ENCODE results near the gene GDF2. TPM values are rescaled to one million over a fixed set of nuclear protein-coding genes. Genes with fewer than 3 reads are reported as not detected.

The GDF2 gene
- total RNA-seq, 1 experiment from 2014 or later = not detected

DNA sequence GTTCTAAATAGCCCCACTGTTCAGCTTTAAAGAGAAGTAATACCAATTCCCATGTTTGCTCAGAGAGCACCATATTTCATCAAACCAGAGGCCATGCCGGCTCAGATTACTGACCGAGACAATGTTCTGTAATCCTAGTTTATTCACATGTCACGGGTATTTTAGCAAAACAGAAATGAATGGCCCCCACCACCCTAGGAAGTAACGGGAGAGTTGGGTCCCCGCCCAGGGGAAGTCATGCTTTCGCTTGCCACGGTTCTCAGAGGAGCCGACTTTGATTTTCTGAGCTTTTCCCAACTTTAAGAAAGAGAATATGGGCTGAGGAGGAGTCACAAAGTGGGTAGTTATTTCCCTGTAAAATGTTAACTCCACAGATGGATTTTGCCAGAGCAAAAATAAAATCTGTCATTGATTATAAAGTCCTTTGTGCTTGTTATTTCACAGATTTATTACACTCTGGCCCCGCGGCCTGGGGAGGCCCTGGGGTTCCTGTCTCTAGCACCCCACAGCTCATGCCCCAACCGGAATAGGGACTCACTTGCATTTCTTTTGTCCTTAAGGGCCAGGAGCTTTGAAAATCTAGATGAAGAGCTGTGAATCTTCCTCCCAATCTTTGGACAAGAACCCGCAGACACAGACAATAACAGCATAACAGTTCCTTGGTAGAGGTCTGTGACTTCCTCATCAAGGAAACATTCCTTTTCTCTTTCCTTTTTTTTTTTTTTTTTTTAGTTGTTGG, 25.9 kb upstream of the GDF2 start:
- DNase-seq = no peak
- CTCF ChIA-PET = no interaction called here
- intact Hi-C loops (cut with micrococcal nuclease; ENCODE audit: unreplicated experiment) = no loop called here
- H3K36me3 ChIP-seq (ENCODE audit: control insufficient read depth, insufficient read depth, low read length) = no peaks in the 10 kb centered on the region
- BruUV-seq (replicated peaks) = no TSS peak
- POLR2A ChIA-PET = interaction anchor here (0.6 kb wide), 1 partner anchor 258 kb away, joined by 11 read pairs; no protein-coding TSS in a partner anchor
- Mint-ChIP-seq H3K9me3 (ENCODE audit: unreplicated experiment) (no peaks in the 10 kb centered on the region), H3K4me1 (ENCODE audit: low read depth, unreplicated experiment) (peaks cover 6% of the 10 kb centered on the region), H3K27me3 (ENCODE audit: insufficient read depth, unreplicated experiment) (peaks cover 51% of the 10 kb centered on the region), H3K27ac (ENCODE audit: unreplicated experiment) (no peak overlapping the region), H3K36me3 (ENCODE audit: insufficient read depth, unreplicated experiment) (no peaks in the 10 kb centered on the region), H3K4me3 (ENCODE audit: unreplicated experiment) (no peak overlapping the region)
- H3K9me3 ChIP-seq = no peaks in the 10 kb centered on the region
- H3K4me3 ChIP-seq (ENCODE audit: low read depth, low read length) = no peak overlapping the region
- peaks cover 2% of the 10 kb centered on the region for H3K27me3 ChIP-seq (replicated peaks; ENCODE audit: control insufficient read depth, insufficient read depth, low read length)
- TF ChIP-seq, protein P1, sequence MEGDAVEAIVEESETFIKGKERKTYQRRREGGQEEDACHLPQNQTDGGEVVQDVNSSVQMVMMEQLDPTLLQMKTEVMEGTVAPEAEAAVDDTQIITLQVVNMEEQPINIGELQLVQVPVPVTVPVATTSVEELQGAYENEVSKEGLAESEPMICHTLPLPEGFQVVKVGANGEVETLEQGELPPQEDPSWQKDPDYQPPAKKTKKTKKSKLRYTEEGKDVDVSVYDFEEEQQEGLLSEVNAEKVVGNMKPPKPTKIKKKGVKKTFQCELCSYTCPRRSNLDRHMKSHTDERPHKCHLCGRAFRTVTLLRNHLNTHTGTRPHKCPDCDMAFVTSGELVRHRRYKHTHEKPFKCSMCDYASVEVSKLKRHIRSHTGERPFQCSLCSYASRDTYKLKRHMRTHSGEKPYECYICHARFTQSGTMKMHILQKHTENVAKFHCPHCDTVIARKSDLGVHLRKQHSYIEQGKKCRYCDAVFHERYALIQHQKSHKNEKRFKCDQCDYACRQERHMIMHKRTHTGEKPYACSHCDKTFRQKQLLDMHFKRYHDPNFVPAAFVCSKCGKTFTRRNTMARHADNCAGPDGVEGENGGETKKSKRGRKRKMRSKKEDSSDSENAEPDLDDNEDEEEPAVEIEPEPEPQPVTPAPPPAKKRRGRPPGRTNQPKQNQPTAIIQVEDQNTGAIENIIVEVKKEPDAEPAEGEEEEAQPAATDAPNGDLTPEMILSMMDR (IDR thresholded peaks at IDR 0.05; ENCODE audit: insufficient read depth in 1 of 2, low read depth in 1 of 2, low read length in 1 of 2, severe bottlenecking in 1 of 2, unreplicated experiment in 1 of 2) = no peak
- peaks cover 12% of the 10 kb centered on the region; the same call in 1 of the 2 replicates for H3K4me1 ChIP-seq

DNA sequence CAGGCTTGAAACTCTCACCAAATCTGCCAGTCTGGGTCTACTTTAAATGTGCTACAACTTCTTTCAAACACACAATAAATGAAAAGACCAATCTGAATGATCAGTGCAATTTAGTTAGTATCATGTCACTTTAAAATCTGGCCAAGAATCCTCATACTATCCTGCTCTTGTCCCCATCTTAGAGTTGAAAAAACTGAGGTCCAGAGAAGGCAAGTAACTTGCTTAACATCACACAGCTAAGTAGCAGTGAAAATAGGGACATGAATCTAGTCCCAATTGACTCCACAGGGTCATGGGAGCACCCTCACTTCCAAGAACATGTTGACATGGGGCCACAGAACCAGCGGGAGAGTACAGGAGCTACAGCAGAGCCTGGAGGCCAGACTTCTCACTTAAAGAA, 25.3 kb upstream of the GDF2 start:
- H3K36me3 ChIP-seq (ENCODE audit: control insufficient read depth, insufficient read depth, low read length) = no peaks in the 10 kb centered on the region
- TF ChIP-seq, protein P1 (IDR thresholded peaks at IDR 0.05; ENCODE audit: insufficient read depth in 1 of 2, low read depth in 1 of 2, low read length in 1 of 2, severe bottlenecking in 1 of 2, unreplicated experiment in 1 of 2) = no peak
- Mint-ChIP-seq H3K27me3 (ENCODE audit: insufficient read depth, unreplicated experiment) (peaks cover 50% of the 10 kb centered on the region), H3K4me1 (ENCODE audit: low read depth, unreplicated experiment) (peaks cover 6% of the 10 kb centered on the region), H3K36me3 (ENCODE audit: insufficient read depth, unreplicated experiment) (no peaks in the 10 kb centered on the region), H3K27ac (ENCODE audit: unreplicated experiment) (no peak overlapping the region), H3K9me3 (ENCODE audit: unreplicated experiment) (no peaks in the 10 kb centered on the region), H3K4me3 (ENCODE audit: unreplicated experiment) (no peak overlapping the region)
- intact Hi-C loops (cut with micrococcal nuclease; ENCODE audit: unreplicated experiment) = no loop called here
- ChIA-PET POLR2A (no interaction called here), CTCF (interaction anchor here (1.1 to 1.8 kb wide), 3 partner anchors 15 to 272 kb away, joined by 3 to 8 read pairs (median 6); no protein-coding TSS in a partner anchor)
- peaks cover 2% of the 10 kb centered on the region for H3K27me3 ChIP-seq (replicated peaks; ENCODE audit: control insufficient read depth, insufficient read depth, low read length)
- DNase-seq = no peak
- BruUV-seq (replicated peaks) = no TSS peak
- peaks cover 12% of the 10 kb centered on the region; the same call in 1 of the 2 replicates for H3K4me1 ChIP-seq
- H3K4me3 ChIP-seq (ENCODE audit: low read depth, low read length) = no peak overlapping the region
- H3K9me3 ChIP-seq = no peaks in the 10 kb centered on the region

DNA sequence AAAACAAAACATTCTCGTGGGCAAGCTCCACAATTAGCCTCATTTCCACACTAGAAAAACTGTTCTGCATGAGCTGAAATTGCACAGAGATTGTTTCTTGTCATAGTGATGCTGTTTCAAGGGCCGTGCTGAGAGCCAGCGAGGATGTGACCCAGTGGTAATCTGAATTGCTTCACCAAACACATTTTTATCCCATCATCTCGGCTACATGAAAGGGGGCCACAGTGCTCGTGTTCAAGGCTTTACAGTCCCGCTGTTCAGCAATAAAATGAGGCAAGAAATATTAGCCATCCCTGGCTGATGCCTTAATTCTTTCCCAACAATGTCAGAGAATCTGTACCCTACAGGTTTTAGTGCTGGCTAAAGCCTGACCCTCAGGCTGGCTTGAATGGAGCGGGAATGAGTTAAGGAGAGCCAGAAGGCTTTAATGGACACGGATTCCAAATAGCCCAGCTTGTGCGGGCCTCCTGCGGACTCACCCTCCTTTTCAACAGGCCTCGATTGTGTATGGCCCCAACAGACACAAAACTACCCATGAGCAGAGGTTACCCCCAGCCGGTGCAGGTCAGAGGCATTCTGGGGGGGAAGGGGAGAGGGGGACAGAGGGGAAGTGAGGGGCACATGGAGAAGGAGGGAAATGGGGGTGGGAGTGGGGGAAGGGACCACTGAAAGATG, 24.3 kb upstream of the GDF2 start:
- H3K4me1 ChIP-seq = peaks cover 12% of the 10 kb centered on the region; the same call in 1 of the 2 replicates
- Mint-ChIP-seq H3K27ac (ENCODE audit: unreplicated experiment) (no peak overlapping the region), H3K4me1 (ENCODE audit: low read depth, unreplicated experiment) (peaks cover 6% of the 10 kb centered on the region), H3K36me3 (ENCODE audit: insufficient read depth, unreplicated experiment) (no peaks in the 10 kb centered on the region), H3K27me3 (ENCODE audit: insufficient read depth, unreplicated experiment) (peaks cover 45% of the 10 kb centered on the region), H3K9me3 (ENCODE audit: unreplicated experiment) (no peaks in the 10 kb centered on the region), H3K4me3 (ENCODE audit: unreplicated experiment) (no peak overlapping the region)
- H3K27me3 ChIP-seq (replicated peaks; ENCODE audit: control insufficient read depth, insufficient read depth, low read length) = peaks cover 4% of the 10 kb centered on the region
- no peaks in the 10 kb centered on the region for H3K36me3 ChIP-seq (ENCODE audit: control insufficient read depth, insufficient read depth, low read length)
- no peak for DNase-seq
- POLR2A ChIA-PET = no interaction called here
- H3K9me3 ChIP-seq = no peaks in the 10 kb centered on the region
- TF ChIP-seq, protein P1 (IDR thresholded peaks at IDR 0.05; ENCODE audit: insufficient read depth in 1 of 2, low read depth in 1 of 2, low read length in 1 of 2, severe bottlenecking in 1 of 2, unreplicated experiment in 1 of 2) = no peak
- CTCF ChIA-PET = interaction anchor here (0.6 to 1.8 kb wide), 5 partner anchors 11 to 274 kb away, joined by 3 to 8 read pairs (median 6); no protein-coding TSS in a partner anchor
- intact Hi-C loops (cut with micrococcal nuclease; ENCODE audit: unreplicated experiment) = no loop called here
- no peak overlapping the region for H3K4me3 ChIP-seq (ENCODE audit: low read depth, low read length)
- BruUV-seq (replicated peaks) = no TSS peak
